H1 (cell line): Measurements from ENCODE around the gene GTF3C2.

ENCODE experiments used
- CTCF ChIP-seq, 3 experiments: IDR thresholded peaks; 1 replicate in 2 of 3; 2 replicates in 1 of 3; pipeline versions ENCODE4 v1.5.1 to v1.6.1; 2011; ENCODE audit warnings: low read length in 3 of 3, mild to moderate bottlenecking in 3 of 3, inconsistent platforms in 2 of 3, low read depth in 1 of 3, moderate library complexity in 1 of 3; ENCODE audit not compliant: insufficient read depth in 1 of 3; ENCODE audit errors: control extremely low read depth in 1 of 3
- EZH2 ChIP-seq: fragments of 200-600 bp; sonication (generic); IDR thresholded peaks from 2 replicates; pipeline ENCODE4 v1.7.1; 2012; ENCODE audit warnings: low read depth, mild to moderate bottlenecking, moderate library complexity, low read length, inconsistent platforms; ENCODE audit not compliant: severe bottlenecking
- HDAC2 ChIP-seq, 2 experiments: fragments of 300-600 bp in 1 of 2; sonication (generic) in 1 of 2; IDR thresholded peaks; 2 replicates each; pipeline ENCODE4 v1.6.1; 2011 to 2012; ENCODE audit warnings: low read depth in 2 of 2, low read length in 2 of 2, mild to moderate bottlenecking in 2 of 2, moderate library complexity in 2 of 2, borderline replicate concordance in 1 of 2, inconsistent platforms in 1 of 2
- KDM5A ChIP-seq: fragments of 200-600 bp; IDR thresholded peaks from 2 replicates; pipeline ENCODE4 v1.7.1; 2012; ENCODE audit warnings: mild to moderate bottlenecking, low read length, inconsistent platforms, mixed read lengths
- MAFK ChIP-seq: IDR thresholded peaks from 2 replicates; pipeline ENCODE4 v1.6.1; 2012; ENCODE audit warnings: low read depth, mild to moderate bottlenecking, improper control_type of control experiment, low read length
- MAX ChIP-seq: IDR thresholded peaks from 2 replicates; pipeline ENCODE4 v1.6.1; 2012; ENCODE audit warnings: inconsistent platforms
- POLR2A ChIP-seq, 2 experiments: IDR thresholded peaks; 1 replicate in 1 of 2; 2 replicates in 1 of 2; pipeline ENCODE4 v1.6.1; 2011; ENCODE audit warnings: low read depth in 2 of 2, low read length in 2 of 2, mild to moderate bottlenecking in 2 of 2; ENCODE audit errors: control extremely low read depth in 1 of 2
- POLR2AphosphoS5 ChIP-seq: IDR thresholded peaks from 2 replicates; pipeline ENCODE4 v1.6.1; 2011; ENCODE audit warnings: low read depth, low read length
- POU5F1 ChIP-seq: IDR thresholded peaks from 2 replicates; pipeline ENCODE4 v1.6.1; 2011; ENCODE audit warnings: low read depth, mild to moderate bottlenecking, low read length, moderate library complexity
- SP1 ChIP-seq: IDR thresholded peaks from 2 replicates; pipeline ENCODE4 v1.6.1; 2011; ENCODE audit warnings: low read depth, low read length
- SUZ12 ChIP-seq: fragments of 200-600 bp; sonication (generic); IDR thresholded peaks from 2 replicates; pipeline ENCODE4 v1.6.1; 2012; ENCODE audit warnings: mild to moderate bottlenecking, inconsistent platforms, low read length, moderate library complexity, mixed read lengths

GRCh38 chr2:27316655-27317412 is 39.7 kb downstream of the GTF3C2 start:
- TF ChIP-seq KDM5A (no peak), CTCF (IDR thresholded peaks at IDR 0.05; ENCODE audit: control extremely low read depth in 1 of 3, insufficient read depth in 1 of 3, low read depth in 1 of 3, low read length in 3 of 3) (no peak), POLR2AphosphoS5 (no peak), HDAC2 (IDR thresholded peaks at IDR 0.05; ENCODE audit: borderline replicate concordance in 1 of 2, low read depth in 2 of 2, low read length in 2 of 2) (no peak), SUZ12 (no peak), MAX (no peak), SP1 (no peak), POU5F1 (no peak), MAFK (no peak), EZH2 (no peak), POLR2A (IDR thresholded peaks at IDR 0.05; ENCODE audit: control extremely low read depth in 1 of 2, low read depth in 2 of 2, low read length in 2 of 2) (no peak)
